HG03521 (cell line): ENCODE measurements around the gene SIPA1.

Experiments
- ATAC-seq: cut with Tn5 transposase; IDR thresholded peaks from one replicate; pipeline ENCODE4 v1.9.1; 2021; ENCODE audit warnings: mild to moderate bottlenecking, moderate library complexity; ENCODE audit not compliant: unreplicated experiment

SIPA1 gene

GRCh38 chr11:65695459-65696241 is 57.7 kb downstream of the SIPA1 start:
- ATAC-seq: no peak

- ATAC-seq: no peak
Observed at GRCh38 chr11:65696802-65697552, 59.1 kb downstream of the SIPA1 start.

DNA sequence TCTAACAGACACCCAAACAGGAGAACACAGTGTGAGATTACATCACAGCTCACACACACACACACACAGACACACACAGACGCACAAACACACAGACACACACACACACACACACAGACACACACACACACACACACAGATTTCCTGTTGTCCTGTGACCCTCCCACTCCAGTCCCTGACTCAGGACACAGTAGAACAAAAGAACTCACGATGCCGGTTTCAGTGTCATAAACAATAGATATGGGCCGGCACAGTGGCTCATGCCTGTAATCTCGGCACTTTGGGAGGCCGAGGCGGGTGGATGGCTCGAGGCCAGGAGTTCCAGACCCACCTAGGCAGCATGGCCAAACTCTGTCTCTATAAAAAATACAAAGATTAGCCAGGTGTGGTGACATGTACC is 60.3 kb downstream of the SIPA1 start:
- ATAC-seq: no peak

DNA sequence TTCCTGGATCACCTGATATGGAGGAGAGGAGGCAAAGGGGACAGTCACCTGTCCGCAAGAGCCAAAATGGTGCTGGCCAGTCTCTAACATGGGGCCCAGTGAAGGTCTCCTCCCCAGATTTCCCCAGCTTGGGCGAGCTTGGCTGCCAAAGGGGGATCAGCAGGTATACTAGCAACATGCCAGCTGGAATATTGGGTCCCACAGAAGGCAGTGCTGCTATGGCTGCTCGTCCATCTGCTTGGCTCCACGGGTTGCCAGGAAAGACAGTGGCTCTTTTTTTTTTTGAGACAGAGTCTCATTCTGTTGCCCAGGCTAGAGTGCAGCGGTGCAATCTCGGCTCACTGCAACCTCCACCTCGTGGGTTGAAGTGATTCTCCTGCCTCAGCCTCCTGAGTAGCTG is 61.4 kb downstream of the SIPA1 start:
- no peak for ATAC-seq

DNA sequence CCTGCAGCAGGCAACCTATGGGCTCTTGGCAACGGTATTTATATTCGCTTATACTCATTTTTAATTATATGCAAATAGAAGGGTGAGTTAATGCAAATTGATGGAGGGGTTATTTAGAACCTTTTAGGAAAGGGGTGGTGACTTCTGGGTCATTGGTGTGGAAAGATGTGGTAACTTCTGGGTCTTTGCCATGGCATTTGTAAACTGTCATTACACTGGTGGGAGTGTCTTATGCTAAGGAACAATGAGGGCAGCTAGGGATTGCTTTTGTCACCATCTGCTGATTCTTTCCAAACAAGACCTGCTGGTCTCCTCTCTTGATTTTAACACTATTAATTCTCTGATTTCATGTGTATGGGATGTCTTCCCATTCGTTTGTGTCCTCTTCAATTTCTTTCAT is 62.5 kb downstream of the SIPA1 start:
- no peak for ATAC-seq
